WTC11 (cell line): ENCODE results near the gene CRTAP.

Source experiments
- CREM ChIP-seq: sonication (generic); formaldehyde crosslinking; IDR thresholded peaks from 2 replicates; pipeline ENCODE4 v1.8.1; 2022; ENCODE audit warnings: mild to moderate bottlenecking, missing genetic modification reagents, moderate library complexity
- CTCF ChIP-seq: fragments of 200-600 bp; IDR thresholded peaks from 2 replicates; pipeline ENCODE4 v1.8.0; 2022; ENCODE audit warnings: antibody characterized with exemption
- E2F5 ChIP-seq: sonication (generic); formaldehyde crosslinking; IDR thresholded peaks from 2 replicates; pipeline ENCODE4 v1.8.1; 2022; ENCODE audit warnings: mild to moderate bottlenecking, moderate library complexity, missing genetic modification reagents
- JUN ChIP-seq: sonication (generic); formaldehyde crosslinking; IDR thresholded peaks from 2 replicates; pipeline ENCODE4 v1.8.0; 2023; ENCODE audit warnings: mild to moderate bottlenecking, missing genetic modification reagents
- MLX ChIP-seq: sonication (generic); formaldehyde crosslinking; IDR thresholded peaks from 2 replicates; pipeline ENCODE4 v1.8.1; 2023; ENCODE audit warnings: mild to moderate bottlenecking, missing genetic modification reagents, moderate library complexity
- SP1 ChIP-seq: sonication (generic); formaldehyde crosslinking; conservative IDR thresholded peaks from 2 replicates; pipeline ENCODE4 v1.8.1; 2022; ENCODE audit warnings: missing genetic modification reagents
- TCF7 ChIP-seq: sonication (generic); formaldehyde crosslinking; IDR thresholded peaks from 2 replicates; pipeline ENCODE4 v1.8.0; 2022; ENCODE audit warnings: mild to moderate bottlenecking, low read depth, missing genetic modification reagents, moderate library complexity
- USF2 ChIP-seq: sonication (generic); formaldehyde crosslinking; IDR thresholded peaks from 2 replicates; pipeline ENCODE4 v1.8.1; 2023; ENCODE audit warnings: mild to moderate bottlenecking, missing genetic modification reagents, moderate library complexity

- TF ChIP-seq CTCF: no peak
- no peak for TF ChIP-seq SP1 (CRISPR knock-in tag)
- TF ChIP-seq MLX: no peak
- no peak for TF ChIP-seq CREM (CRISPR knock-in tag)
- no peak for TF ChIP-seq USF2 (CRISPR knock-in tag)
- no peak for TF ChIP-seq JUN (CRISPR knock-in tag)
- no peak for TF ChIP-seq E2F5 (CRISPR knock-in tag)
- no peak for TF ChIP-seq TCF7 (CRISPR knock-in tag)
Measured at GRCh38 chr3:33166095-33166494, 52.3 kb downstream of the CRTAP start.
